ENCODE measurements around the gene COG6. TPM values are rescaled to one million over a fixed set of nuclear protein-coding genes. Genes with fewer than 3 reads are reported as not detected.

COG6 gene
- 10 to 100 TPM; 20.5 to 32.2 (median 21.6) TPM for total RNA-seq

GRCh38 chr13:39655569-39656324 lies at the start of gene COG6:
TSS of gene COG6 (plus strand) at chr13:39655662. CDS start at chr13:39655727, 65 bp downstream.
- H3K4me3 ChIP-seq: peak within 1 kb of the TSS; percentile 82 to 98 (median 95)
- peak in 1 of 3 donors; percentile 40 for TF ChIP-seq POLR2AphosphoS5 (IDR thresholded peaks at IDR 0.05)
- no peak for TF ChIP-seq POLR2A (IDR thresholded peaks at IDR 0.05)
- no peaks in the 10 kb centered on the region for H3K36me3 ChIP-seq
- no peaks in the 10 kb centered on the region for H3K9me3 ChIP-seq
- H3K4me1 ChIP-seq: no peaks in the 10 kb centered on the region
- H3K27me3 ChIP-seq: no peaks in the 10 kb centered on the region
- DNase-seq (ENCODE audit: low spot score in 2 of 2): peak; percentile 74 to 88
- peak within 1 kb of the TSS; percentile 79 to 87 for H3K27ac ChIP-seq
- intact Hi-C loops (cut with DNase I; ENCODE audit: low total_unique reads): no loop called here

- intact Hi-C loops (cut with DNase I; ENCODE audit: low total_unique reads): loop anchor here (2.0 kb wide), 1 partner anchor 33 kb away; no protein-coding TSS in a partner anchor
Measured at GRCh38 chr13:39605677-39606320, 49.7 kb upstream of the COG6 start.

GRCh38 chr13:39607876-39608275 lies 47.6 kb upstream of the COG6 start:
- intact Hi-C loops (cut with DNase I; ENCODE audit: low total_unique reads): loop anchor here (2.0 kb wide), 1 partner anchor 35 kb away; no protein-coding TSS in a partner anchor
- TF ChIP-seq CTCF (IDR thresholded peaks at IDR 0.05): no peak
- no peak for TF ChIP-seq POLR2AphosphoS5 (IDR thresholded peaks at IDR 0.05)
- TF ChIP-seq POLR2A (IDR thresholded peaks at IDR 0.05): no peak
- Histone ChIP-seq H3K27me3 (no peaks in the 10 kb centered on the region), H3K27ac (no peak overlapping the region), H3K36me3 (no peaks in the 10 kb centered on the region), H3K9me3 (no peaks in the 10 kb centered on the region), H3K4me1 (no peaks in the 10 kb centered on the region), H3K4me3 (no peak overlapping the region)
- DNase-seq (ENCODE audit: low spot score in 2 of 2): no peak

More at GRCh38 chr13:39605677-39606320, 49.7 kb upstream of the COG6 start:
- Histone ChIP-seq H3K36me3 (no peaks in the 10 kb centered on the region), H3K4me3 (no peak overlapping the region), H3K9me3 (no peaks in the 10 kb centered on the region), H3K27ac (no peak overlapping the region), H3K27me3 (no peaks in the 10 kb centered on the region), H3K4me1 (no peaks in the 10 kb centered on the region)
- TF ChIP-seq POLR2AphosphoS5 (IDR thresholded peaks at IDR 0.05) (no peak), CTCF (IDR thresholded peaks at IDR 0.05) (no peak), POLR2A (IDR thresholded peaks at IDR 0.05) (no peak)
- DNase-seq (ENCODE audit: low spot score in 2 of 2): no peak

GRCh38 chr13:39612023-39612637 lies 43.3 kb upstream of the COG6 start:
- no peaks in the 10 kb centered on the region for H3K36me3 ChIP-seq
- H3K27ac ChIP-seq: no peak overlapping the region
- H3K27me3 ChIP-seq: no peaks in the 10 kb centered on the region
- H3K9me3 ChIP-seq: no peaks in the 10 kb centered on the region
- no peak overlapping the region for H3K4me3 ChIP-seq
- DNase-seq (ENCODE audit: low spot score in 2 of 2): peak in 1 of 2 donors; percentile 53
- H3K4me1 ChIP-seq: no peaks in the 10 kb centered on the region
- no peak for TF ChIP-seq POLR2AphosphoS5 (IDR thresholded peaks at IDR 0.05)
- TF ChIP-seq CTCF (IDR thresholded peaks at IDR 0.05): peak; percentile 82 to 96 (median 90)
- no peak for TF ChIP-seq POLR2A (IDR thresholded peaks at IDR 0.05)
- intact Hi-C loops (cut with DNase I; ENCODE audit: low total_unique reads): loop anchor here (2.0 kb wide), 1 partner anchor 37 kb away; no protein-coding TSS in a partner anchor

DNA sequence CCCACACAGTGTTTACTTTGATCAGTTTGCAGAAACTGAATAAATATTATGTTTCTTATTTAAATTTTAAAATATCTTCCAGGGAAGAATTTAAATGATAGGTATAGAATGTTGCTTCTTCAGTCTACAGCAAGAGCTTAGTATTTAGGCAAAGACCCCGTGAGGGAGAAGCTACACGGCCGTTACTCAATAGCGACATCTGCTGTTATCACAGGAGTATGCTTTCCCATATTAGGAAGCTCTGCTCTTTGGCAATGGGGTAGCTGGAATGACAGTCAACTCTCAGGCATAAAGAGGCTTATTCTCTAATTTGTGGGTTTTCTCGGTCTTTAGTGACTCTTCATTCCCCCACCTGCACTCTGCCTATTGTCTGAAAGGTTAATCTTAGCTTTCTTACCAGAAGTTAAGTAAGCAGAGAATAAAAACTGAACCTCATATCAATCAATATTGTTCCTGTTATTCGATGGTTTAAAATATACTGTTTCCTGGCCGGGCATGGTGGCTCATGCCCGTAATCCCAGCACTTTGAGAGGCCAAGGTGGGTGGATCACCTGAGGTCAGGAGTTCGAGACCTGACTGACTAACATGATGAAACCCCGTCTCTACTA lies 39.3 kb upstream of the COG6 start:
- H3K27ac ChIP-seq: no peak overlapping the region
- no peaks in the 10 kb centered on the region for H3K27me3 ChIP-seq
- intact Hi-C loops (cut with DNase I; ENCODE audit: low total_unique reads): no loop called here
- H3K4me3 ChIP-seq: no peak overlapping the region
- peak; percentile 45 to 71 (median 65) for TF ChIP-seq CTCF (IDR thresholded peaks at IDR 0.05)
- TF ChIP-seq POLR2AphosphoS5 (IDR thresholded peaks at IDR 0.05): no peak
- TF ChIP-seq POLR2A (IDR thresholded peaks at IDR 0.05): no peak
- peak in 1 of 2 donors; percentile 21 for DNase-seq (ENCODE audit: low spot score in 2 of 2)
- no peaks in the 10 kb centered on the region for H3K9me3 ChIP-seq
- no peaks in the 10 kb centered on the region for H3K36me3 ChIP-seq
- H3K4me1 ChIP-seq: no peaks in the 10 kb centered on the region

Data from breast epithelium (tissue), 4 donors.